ENCODE data around the gene CFAP126. TPM values are rescaled to one million over a fixed set of nuclear protein-coding genes. Genes with fewer than 3 reads are reported as not detected.
"Not testable (repeated sequence)": the region's sequence is repeated elsewhere in the genome, so short reads cannot be mapped to it uniquely, and the experiment has no call there.

CFAP126 gene
- total RNA-seq, 2 experiments from 2014 or later = not detected

DNA sequence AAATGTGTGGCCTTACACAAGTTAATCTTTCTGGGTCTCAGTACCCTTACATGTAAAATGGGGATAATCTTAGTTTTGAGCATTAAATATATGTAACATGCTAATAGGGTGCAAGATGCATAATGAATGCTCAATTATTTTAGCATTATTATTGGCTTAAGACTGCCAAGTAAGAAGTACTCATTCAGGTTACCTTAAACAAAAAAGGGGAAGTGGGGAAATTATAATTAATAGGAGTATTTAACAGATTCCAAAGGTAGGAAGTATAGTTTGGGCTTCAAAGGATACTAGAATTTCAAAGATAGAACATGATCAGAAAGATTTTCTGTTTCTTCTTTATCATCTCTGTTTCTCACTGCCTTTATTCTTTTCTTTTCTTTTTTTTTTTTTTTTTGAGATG, 5.8 kb upstream of the CFAP126 start:
- ChIA-PET POLR2A (no interaction called here), CTCF (interaction anchor here (0.9 to 1.6 kb wide), 4 partner anchors 148 to 208 kb away, joined by 3 to 7 read pairs (median 5); partner anchors contain the start of genes PPOX and TOMM40L)
- H3K9me3 Mint-ChIP-seq = no peaks in the 10 kb centered on the region
- no peak overlapping the region for H3K4me3 Mint-ChIP-seq
- H3K27me3 Mint-ChIP-seq = no peaks in the 10 kb centered on the region
- H3K36me3 Mint-ChIP-seq (ENCODE audit: low read depth) = peaks cover 4% of the 10 kb centered on the region
- H3K4me1 Mint-ChIP-seq = peaks cover 8% of the 10 kb centered on the region
- no peak for DNase-seq
- H3K27ac Mint-ChIP-seq = no peak overlapping the region

DNA sequence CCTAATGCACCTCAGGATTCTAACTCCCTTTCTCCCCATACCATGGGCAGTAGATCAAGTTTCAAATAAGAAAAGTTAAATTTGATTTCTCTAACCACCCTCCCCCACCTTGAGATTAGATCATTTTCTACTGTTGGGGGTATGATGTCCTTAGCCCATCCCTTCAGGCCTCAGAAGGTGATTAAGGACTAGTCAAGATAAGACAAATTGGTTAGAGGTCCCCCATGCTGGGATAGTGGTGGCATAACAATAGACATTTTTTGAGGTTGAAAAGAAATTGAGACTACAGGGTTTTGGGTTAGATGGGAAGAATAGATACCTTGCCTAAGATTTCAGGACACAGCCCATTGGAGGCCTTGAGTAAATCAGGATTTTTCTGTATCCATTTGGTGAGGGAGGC, 2.5 kb downstream of the CFAP126 start:
- DNase-seq = no peak
- no peaks in the 10 kb centered on the region for H3K27me3 Mint-ChIP-seq
- no peak overlapping the region for H3K4me3 Mint-ChIP-seq
- ChIA-PET POLR2A (no interaction called here), CTCF (no interaction called here)
- H3K9me3 Mint-ChIP-seq = no peaks in the 10 kb centered on the region
- H3K36me3 Mint-ChIP-seq (ENCODE audit: low read depth) = peaks cover 32% of the 10 kb centered on the region
- no peak overlapping the region for H3K27ac Mint-ChIP-seq
- peaks cover 6% of the 10 kb centered on the region for H3K4me1 Mint-ChIP-seq

DNA sequence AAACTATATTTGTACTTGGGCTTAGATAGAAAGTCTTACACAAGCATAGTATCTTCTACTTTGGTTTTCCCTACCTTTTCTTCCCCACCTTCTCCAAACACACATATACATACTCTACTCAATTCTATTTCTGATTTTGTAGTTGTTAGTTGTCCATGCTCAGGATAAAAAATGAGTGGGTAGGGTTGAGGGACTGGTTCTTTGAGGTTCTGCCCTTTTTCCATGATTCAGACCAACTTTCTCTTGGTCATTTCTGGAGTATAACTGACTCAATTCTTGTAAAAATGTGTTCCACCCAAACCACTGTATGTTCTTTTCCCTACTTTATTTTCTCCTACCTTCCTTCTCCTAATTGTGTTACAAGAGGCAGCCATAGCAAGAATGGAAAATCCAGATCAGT, 3.3 kb downstream of the CFAP126 start:
- Mint-ChIP-seq H3K36me3 (ENCODE audit: low read depth) (peaks cover 38% of the 10 kb centered on the region), H3K4me1 (peaks cover 10% of the 10 kb centered on the region), H3K9me3 (no peaks in the 10 kb centered on the region), H3K4me3 (no peak overlapping the region), H3K27ac (peak overlapping the region; percentile 14), H3K27me3 (no peaks in the 10 kb centered on the region)
- CTCF ChIA-PET = no interaction called here
- POLR2A ChIA-PET = no interaction called here
- DNase-seq = no peak

DNA sequence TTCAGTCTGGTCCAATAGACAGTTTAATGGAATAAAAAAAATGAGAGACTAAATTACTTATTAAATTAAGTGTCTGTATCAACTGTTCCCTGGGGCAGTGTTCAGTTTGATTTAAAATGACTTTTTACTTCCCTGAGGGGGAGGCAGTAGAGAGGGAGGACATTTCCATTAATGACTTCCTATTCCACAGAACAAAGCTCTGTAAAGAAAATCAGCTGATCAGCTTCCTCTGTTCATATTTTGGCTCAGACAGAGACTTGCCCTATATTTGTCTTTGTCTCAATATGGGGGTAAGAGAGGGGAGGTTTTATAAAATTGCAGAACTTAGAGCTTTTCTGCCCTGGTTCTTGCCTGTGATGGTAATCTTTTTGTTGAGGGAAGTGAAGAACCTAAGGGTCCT, 8.4 kb downstream of the CFAP126 start:
- H3K27ac Mint-ChIP-seq = no peak overlapping the region
- H3K27me3 Mint-ChIP-seq = no peaks in the 10 kb centered on the region
- peaks cover 6% of the 10 kb centered on the region for H3K4me1 Mint-ChIP-seq
- DNase-seq = no peak
- H3K4me3 Mint-ChIP-seq = no peak overlapping the region
- CTCF ChIA-PET = no interaction called here
- POLR2A ChIA-PET = no interaction called here
- no peaks in the 10 kb centered on the region for H3K9me3 Mint-ChIP-seq
- H3K36me3 Mint-ChIP-seq (ENCODE audit: low read depth) = peaks cover 35% of the 10 kb centered on the region

DNA sequence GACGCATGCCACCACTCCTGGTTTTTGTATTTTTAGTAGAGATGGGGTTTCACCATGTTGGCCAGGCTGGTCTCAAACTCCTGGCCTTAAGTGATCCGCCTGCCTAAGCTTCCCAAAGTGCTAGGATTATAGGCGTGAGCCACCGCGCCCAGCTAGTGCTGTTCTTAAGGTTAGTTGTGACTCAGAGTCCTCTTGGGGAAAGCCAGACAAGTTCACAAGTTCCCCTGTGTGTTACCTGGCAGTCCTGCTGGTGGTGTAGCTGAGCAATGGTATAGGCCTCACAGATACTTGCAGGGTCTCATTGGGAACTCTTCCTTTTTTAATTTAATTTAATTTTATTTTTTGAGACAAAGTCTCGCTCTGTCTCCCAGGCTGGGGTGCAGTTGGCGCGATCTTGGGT, 10.6 kb downstream of the CFAP126 start:
- Mint-ChIP-seq H3K4me3 (no peak overlapping the region), H3K27me3 (no peaks in the 10 kb centered on the region), H3K36me3 (ENCODE audit: low read depth) (peaks cover 21% of the 10 kb centered on the region), H3K9me3 (no peaks in the 10 kb centered on the region), H3K4me1 (peaks cover 6% of the 10 kb centered on the region), H3K27ac (no peak overlapping the region)
- no peak for DNase-seq
- POLR2A ChIA-PET = no interaction called here
- CTCF ChIA-PET = interaction anchor here (1.0 to 2.0 kb wide), 2 partner anchors 11 to 30 kb away, joined by 5 to 6 read pairs; partner anchors contain the start of gene CFAP126

DNA sequence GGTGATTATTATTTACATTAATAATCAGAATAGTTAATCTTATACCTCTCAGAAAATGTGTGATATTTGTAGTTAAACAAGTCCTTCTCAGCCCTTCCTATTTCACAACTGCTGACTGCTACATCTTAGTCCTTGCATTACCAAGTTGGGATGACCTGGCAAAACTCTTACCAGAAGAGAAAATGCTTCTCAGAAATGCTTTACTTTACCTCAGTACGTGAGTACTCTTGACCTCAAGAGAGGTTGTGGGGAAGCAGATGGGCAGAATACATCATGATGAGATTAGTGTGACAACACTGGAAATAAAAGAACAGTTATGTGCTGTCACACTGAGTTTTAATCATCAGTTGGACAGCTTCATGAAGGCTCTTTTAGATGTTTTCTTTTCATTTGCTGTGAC, 16.2 kb downstream of the CFAP126 start:
- H3K4me1 Mint-ChIP-seq = peaks cover 6% of the 10 kb centered on the region
- DNase-seq = no peak
- H3K9me3 Mint-ChIP-seq = no peaks in the 10 kb centered on the region
- H3K36me3 Mint-ChIP-seq (ENCODE audit: low read depth) = peaks cover 17% of the 10 kb centered on the region
- H3K4me3 Mint-ChIP-seq = no peak overlapping the region
- POLR2A ChIA-PET = no interaction called here
- CTCF ChIA-PET = interaction anchor here (1.0 to 1.1 kb wide), 2 partner anchors 10 to 33 kb away, joined by 3 to 5 read pairs; no protein-coding TSS in a partner anchor
- H3K27ac Mint-ChIP-seq = no peak overlapping the region
- H3K27me3 Mint-ChIP-seq = no peaks in the 10 kb centered on the region

DNA sequence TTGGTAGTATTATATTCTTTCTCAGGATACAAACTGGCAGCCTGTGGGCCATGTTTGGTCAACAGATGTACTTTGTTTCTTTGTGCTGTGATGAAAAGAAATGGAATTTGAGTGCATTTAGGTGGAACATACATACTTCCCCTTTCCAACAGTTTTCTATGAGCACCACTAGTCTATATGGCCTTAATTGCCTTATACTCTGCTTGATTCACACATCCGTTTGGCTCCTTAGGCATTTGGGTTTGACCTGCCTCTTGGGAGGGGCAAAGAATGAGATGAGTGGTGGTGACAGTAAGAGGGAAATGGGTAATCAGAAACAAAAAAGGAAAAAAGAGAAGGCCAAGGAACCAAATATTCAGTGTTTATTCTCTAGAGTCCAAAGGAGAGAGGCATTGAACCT, 17.0 kb downstream of the CFAP126 start:
- H3K36me3 Mint-ChIP-seq (ENCODE audit: low read depth) = peaks cover 15% of the 10 kb centered on the region

DNA sequence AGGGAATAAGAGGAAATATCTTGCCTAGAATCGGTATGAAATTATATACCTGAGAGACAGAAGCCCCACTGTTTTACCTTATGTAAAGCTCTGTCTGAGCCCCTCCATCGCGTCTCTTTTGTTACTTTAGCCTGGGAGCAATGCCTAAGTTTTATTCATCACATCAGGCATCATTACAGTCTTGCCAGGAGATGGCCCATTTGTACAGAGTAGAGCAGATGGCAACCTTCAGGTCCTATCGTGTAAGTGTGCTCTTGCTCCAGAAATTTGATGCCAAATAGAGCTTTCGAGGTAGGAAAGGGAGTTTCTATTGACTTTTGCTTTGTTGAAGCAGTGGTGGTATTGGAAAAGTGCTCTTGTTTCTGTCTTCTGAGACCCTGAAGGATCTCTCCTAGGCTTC, 24.9 kb downstream of the CFAP126 start:
- no peaks in the 10 kb centered on the region for H3K9me3 Mint-ChIP-seq
- ChIA-PET POLR2A (no interaction called here), CTCF (no interaction called here)
- no peak overlapping the region for H3K4me3 Mint-ChIP-seq
- no peak for DNase-seq
- no peaks in the 10 kb centered on the region for H3K4me1 Mint-ChIP-seq
- no peak overlapping the region for H3K27ac Mint-ChIP-seq
- H3K36me3 Mint-ChIP-seq (ENCODE audit: low read depth) = peaks cover 29% of the 10 kb centered on the region
- H3K27me3 Mint-ChIP-seq = no peaks in the 10 kb centered on the region

More for the DNA sequence above, 17.0 kb downstream of the CFAP126 start:
- ChIA-PET POLR2A (no interaction called here), CTCF (no interaction called here)
- DNase-seq = no peak
- no peak overlapping the region for H3K27ac Mint-ChIP-seq
- peaks cover 6% of the 10 kb centered on the region for H3K4me1 Mint-ChIP-seq
- no peaks in the 10 kb centered on the region for H3K27me3 Mint-ChIP-seq
- no peak overlapping the region for H3K4me3 Mint-ChIP-seq
- no peaks in the 10 kb centered on the region for H3K9me3 Mint-ChIP-seq

DNA sequence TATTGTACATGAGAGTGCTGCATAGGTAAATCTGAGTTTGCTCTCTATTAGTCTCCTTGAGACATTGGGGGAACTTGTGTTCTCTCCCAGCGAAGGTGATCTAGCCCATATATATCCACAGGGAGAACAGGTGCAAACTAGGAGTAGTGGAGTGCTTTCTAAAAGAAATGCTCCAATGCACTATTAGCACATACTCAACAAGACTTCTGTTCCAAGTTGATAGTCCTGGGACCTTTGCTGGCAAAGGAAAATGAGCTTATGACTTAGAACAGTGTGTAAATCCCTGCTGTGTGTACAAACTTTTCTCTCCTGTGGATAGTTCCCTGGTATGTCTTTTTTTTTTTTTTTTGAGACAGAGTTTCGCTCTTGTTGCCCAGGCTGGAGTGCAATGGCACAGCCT, 25.5 kb downstream of the CFAP126 start:
- no peak for DNase-seq
- Mint-ChIP-seq H3K4me1 (no peaks in the 10 kb centered on the region), H3K9me3 (no peaks in the 10 kb centered on the region), H3K4me3 (no peak overlapping the region), H3K27ac (no peak overlapping the region), H3K27me3 (no peaks in the 10 kb centered on the region), H3K36me3 (ENCODE audit: low read depth) (peaks cover 29% of the 10 kb centered on the region)
- CTCF ChIA-PET = interaction anchor here (0.8 to 0.9 kb wide), 2 partner anchors 9 to 42 kb away, joined by 3 read pairs; no protein-coding TSS in a partner anchor
- POLR2A ChIA-PET = no interaction called here

DNA sequence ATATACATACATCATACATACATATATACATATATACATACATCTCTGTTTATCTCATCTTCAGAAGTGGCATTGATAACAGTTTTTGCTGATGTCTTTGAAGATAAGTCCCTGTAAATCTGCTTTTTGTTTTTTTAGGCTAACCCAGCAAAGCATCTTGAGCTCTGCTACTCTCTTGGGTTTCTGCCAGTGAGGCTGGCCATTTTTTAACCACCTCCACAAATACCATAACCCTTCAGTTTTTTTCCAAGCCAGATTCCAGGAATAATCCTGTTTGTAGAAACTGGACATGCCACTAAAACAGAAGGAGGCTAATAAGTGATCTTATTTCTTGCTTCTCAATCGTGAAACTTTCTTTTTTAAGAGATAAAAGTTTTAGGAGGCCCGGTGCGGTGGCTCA, 31.9 kb downstream of the CFAP126 start:
- no peak for DNase-seq
- Mint-ChIP-seq H3K27me3 (no peaks in the 10 kb centered on the region), H3K27ac (no peak overlapping the region), H3K9me3 (no peaks in the 10 kb centered on the region), H3K4me1 (no peaks in the 10 kb centered on the region), H3K36me3 (ENCODE audit: low read depth) (peaks cover 37% of the 10 kb centered on the region), H3K4me3 (no peak overlapping the region)
- ChIA-PET POLR2A (no interaction called here), CTCF (no interaction called here)

DNA sequence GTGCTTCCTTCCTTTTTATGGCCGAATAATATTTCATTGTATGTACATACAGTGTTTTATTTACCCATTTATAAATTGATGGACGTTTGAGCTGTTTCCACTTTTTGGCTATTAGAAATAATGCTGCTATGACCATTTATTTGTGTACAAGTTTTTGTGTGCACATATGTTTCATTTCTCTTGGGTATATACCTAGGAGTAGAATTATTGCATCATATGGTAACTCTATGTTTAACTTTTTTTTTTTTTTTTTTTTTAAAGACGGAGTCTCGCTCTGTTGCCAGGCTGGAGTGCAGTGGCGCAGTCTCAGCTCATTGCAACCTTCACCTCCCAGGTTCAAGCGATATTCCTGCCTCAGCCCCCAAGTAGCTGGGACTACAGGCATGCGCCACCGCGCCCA, 34.5 kb downstream of the CFAP126 start:
- ChIA-PET POLR2A (no interaction called here), CTCF (interaction anchor here (0.6 to 1.6 kb wide), 2 partner anchors 9 to 110 kb away, joined by 3 to 4 read pairs; no protein-coding TSS in a partner anchor)
- no peaks in the 10 kb centered on the region for H3K27me3 Mint-ChIP-seq
- H3K27ac Mint-ChIP-seq = no peak overlapping the region
- H3K36me3 Mint-ChIP-seq (ENCODE audit: low read depth) = peaks cover 29% of the 10 kb centered on the region
- H3K9me3 Mint-ChIP-seq = no peaks in the 10 kb centered on the region
- DNase-seq = no peak
- no peak overlapping the region for H3K4me3 Mint-ChIP-seq
- H3K4me1 Mint-ChIP-seq = no peaks in the 10 kb centered on the region

DNA sequence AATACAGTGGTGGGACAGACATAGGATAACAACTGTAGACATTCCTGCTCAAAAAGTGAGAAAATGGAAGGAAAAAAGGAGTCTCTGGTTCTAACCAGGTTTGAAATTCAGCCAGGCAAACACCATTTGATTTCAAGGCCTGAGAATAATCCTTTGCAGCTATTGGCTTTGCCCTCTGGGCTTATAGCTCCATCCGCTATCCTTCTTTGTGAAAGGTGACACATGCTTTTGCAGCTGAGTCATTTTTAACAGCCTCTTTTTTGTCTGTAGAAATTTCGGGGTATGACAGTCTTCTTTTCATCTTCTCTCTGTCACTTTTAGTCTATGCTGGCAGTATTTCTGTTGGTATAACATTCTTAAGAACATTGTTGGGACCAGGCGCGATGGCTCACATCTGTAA, 37.3 kb downstream of the CFAP126 start:
- Mint-ChIP-seq H3K4me3 (no peak overlapping the region), H3K36me3 (ENCODE audit: low read depth) (peaks cover 31% of the 10 kb centered on the region), H3K27me3 (no peaks in the 10 kb centered on the region), H3K4me1 (no peaks in the 10 kb centered on the region), H3K27ac (no peak overlapping the region), H3K9me3 (no peaks in the 10 kb centered on the region)
- DNase-seq = no peak
- ChIA-PET CTCF (no interaction called here), POLR2A (no interaction called here)

DNA sequence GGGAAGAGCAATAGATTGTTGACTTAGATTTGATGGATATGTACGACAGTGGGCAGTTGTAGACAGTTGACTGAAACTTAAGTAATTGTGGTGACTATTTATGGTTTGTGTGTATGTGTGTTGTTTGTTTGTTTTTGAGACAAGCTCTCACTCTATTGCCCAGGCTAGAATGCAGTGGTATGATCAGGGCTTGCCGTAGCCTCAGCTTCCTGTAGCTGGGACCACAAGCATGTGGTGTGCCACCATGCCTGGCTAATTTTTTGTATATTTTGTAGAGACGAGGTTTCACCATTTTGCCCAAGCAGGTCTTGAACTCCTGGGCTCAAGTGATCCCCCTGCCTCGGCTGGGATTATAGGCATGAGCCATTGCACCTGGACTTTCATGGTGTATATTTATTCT, 43.7 kb downstream of the CFAP126 start:
- ChIA-PET CTCF (interaction anchor here (0.8 to 1.6 kb wide), 3 partner anchors 9 to 99 kb away, joined by 3 read pairs; no protein-coding TSS in a partner anchor), POLR2A (no interaction called here)
- H3K27ac Mint-ChIP-seq = peak overlapping the region; percentile 9
- peaks cover 8% of the 10 kb centered on the region for H3K4me1 Mint-ChIP-seq
- no peaks in the 10 kb centered on the region for H3K27me3 Mint-ChIP-seq
- H3K4me3 Mint-ChIP-seq = no peak overlapping the region
- peak; percentile 31 for DNase-seq
- H3K36me3 Mint-ChIP-seq (ENCODE audit: low read depth) = peaks cover 18% of the 10 kb centered on the region
- H3K9me3 Mint-ChIP-seq = no peaks in the 10 kb centered on the region

DNA sequence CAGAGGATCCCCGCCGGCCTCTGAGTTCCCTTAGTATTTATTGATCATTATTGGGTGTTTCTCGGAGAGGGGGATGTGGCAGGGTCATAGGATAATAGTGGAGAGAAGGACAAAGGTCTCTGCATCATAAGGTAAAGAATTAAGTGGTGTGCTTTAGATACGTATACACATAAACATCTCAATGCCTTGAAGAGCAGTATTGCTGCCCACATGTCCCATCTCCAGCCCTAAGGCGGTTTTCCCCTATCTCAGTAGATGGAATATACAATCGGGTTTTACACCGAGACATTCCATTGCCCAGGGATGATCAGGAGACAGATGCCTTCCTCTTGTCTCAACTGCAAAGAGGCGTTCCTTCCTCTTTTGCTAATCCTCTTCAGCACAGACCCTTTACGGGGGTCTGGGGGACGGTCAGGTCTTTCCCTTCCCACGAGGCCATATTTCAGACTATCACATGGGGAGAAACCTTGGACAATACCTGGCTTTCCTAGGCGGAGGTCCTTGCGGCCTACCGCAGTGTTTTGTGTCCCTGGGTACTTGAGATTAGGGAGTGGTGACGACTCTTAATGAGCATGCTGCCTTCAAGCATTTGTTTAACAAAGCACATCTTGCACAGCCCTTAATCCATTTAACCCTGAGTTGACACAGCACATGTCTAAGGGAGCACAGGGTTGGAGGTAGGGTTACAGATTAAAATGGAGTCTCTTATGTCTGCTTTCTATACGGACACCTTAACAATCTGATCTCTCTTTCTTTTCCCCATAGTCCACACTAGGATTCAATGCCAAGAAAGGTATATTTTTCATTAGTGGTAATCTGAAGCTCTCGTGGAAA, 51.6 kb downstream of the CFAP126 start:
- H3K27ac Mint-ChIP-seq; CTCF ChIA-PET; H3K36me3 Mint-ChIP-seq (ENCODE audit: low read depth); H3K27me3 Mint-ChIP-seq; H3K9me3 Mint-ChIP-seq; POLR2A ChIA-PET; DNase-seq: not testable (repeated sequence)
- H3K4me3 Mint-ChIP-seq = peak overlapping the region; percentile 96
- peaks cover 32% of the 10 kb centered on the region for H3K4me1 Mint-ChIP-seq
